Colon (tissue), 2 donors: ENCODE results near the gene OR4Q3.
A peak's percentile ranks its signal among the peaks of the same experiment; 100 is the strongest.
"Not testable (repeated sequence)": the region's sequence is repeated elsewhere in the genome, so short reads cannot be mapped to it uniquely, and the experiment has no call there.

Experiments used
- FAIRE-seq: peaks from 2 replicates; lab custom pipeline; 2012; peaks lifted over from hg19 to GRCh38; lab: Jason Lieb, UNC
- donor health status: control.
- donor health status: control.

OR4Q3 gene

DNA sequence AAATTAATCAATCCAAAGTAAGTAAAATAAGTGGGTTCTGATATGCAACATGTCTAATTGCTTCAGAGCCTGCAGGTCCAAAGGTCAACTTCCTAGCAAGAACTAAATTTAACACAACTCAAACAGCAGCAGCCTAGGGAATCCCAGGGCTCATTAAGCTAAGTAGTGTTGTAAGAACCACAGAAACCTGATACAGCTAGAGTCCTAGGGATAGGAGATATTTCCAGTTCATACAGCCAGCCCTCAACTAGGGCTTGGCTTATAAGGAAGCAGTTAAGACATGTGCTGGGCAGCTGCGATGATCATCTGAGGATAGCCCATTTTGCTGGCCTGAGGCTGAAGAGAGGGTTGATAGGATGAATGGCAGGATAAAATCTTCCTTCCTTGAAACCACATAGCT lies at the start of gene OR4Q3:
Gene OR4Q3 (plus strand): TSS at position 316 of the 400 bp plus-strand sequence.
- no peak for FAIRE-seq

DNA sequence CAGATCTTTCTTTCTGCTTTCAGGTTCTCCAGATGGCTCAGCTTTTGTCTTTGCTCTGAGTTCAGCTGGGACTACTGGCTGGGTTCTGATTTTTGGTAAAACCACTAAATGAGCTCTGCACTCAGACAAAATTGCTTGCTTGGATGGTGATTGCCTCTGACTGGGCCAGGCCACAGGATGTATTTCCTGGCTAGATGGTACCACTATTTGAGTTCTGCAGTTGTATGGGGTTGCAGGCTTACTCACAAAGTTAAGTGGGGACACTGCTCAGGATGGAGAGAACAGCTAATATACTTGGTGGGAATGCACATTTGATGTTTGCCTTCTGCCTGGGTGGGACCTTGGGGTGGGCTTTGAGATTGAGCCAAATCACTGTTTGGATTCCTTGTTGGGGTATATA lies 14.0 kb upstream of the OR4Q3 start:
- FAIRE-seq = no peak

DNA sequence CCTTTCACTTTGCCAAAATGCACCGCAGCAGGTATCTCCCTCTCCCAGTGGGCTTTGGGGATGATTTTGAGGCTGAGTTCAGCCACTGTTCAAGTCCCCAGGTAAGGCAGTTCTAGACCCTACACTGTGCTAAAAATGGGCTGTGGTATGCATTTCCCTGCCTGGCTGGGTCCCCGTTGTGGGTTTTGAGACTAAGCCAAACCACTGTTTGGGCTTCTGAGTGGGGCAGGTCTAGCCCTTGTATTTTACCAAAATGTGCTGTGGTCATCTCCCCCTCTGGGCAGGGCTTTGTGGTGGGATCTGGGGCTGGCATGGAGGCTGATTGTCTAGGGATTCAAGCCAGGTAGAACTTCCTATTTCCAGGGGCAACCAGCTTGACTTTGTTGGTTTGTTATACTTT lies 13.6 kb upstream of the OR4Q3 start:
- FAIRE-seq = no peak

DNA sequence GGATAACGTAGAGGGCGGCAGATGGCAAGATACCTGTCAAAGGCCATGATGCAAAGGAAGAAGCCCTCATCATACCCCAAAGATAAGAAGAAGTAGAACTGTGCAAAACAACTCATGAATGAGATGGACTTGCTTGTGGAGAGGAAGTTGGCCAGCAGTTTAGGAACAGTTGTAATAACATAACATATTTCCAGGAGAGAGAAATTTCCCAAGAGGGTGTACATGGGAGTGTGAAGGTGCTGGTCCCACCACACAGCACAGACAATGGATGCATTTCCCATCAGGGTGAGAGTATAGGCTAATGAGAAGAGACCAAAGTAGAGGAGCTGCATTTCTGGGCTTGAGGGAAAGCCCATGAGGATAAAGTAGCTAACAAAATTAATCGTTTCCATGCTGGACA lies 9.5 kb upstream of the OR4Q3 start:
- FAIRE-seq = not testable (repeated sequence)

DNA sequence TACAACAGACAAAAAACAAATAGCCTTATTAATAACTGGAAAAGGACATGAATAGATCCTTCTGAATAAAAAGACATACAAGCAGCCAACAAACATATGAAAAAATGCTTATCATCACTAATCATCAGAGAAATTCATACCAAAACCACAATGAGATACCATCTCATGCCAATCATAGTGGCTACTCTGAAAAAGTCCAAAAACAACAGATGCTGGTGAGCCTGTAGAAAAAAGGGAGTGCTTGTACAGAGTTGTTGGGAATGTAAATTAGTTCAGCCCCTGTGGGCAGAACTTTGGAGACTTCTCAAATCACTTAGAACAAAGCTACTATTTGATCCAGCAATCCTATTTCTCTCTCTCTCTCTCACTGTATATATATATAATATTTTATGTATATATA lies 8.9 kb downstream of the OR4Q3 start:
- not testable (repeated sequence) for FAIRE-seq

DNA sequence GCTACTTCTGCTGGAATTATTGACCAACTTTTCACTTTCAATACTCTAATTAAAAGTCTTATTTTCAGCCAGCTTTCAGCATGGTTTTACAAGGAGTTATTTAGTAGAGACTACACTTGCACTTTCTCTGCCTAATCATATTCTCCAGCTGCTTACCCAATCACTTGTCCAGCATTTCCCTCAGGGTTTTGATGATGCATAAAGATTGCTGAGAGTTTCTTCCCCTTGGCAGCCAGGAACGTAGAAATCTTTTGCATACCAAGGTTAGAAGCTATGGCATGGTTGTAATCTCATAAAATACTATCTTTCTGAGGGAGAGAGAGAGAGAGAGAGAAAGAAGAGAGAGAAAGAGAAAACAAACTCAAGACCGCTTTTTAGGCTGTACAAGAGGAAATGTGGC lies 10.8 kb downstream of the OR4Q3 start:
- FAIRE-seq = no peak

DNA sequence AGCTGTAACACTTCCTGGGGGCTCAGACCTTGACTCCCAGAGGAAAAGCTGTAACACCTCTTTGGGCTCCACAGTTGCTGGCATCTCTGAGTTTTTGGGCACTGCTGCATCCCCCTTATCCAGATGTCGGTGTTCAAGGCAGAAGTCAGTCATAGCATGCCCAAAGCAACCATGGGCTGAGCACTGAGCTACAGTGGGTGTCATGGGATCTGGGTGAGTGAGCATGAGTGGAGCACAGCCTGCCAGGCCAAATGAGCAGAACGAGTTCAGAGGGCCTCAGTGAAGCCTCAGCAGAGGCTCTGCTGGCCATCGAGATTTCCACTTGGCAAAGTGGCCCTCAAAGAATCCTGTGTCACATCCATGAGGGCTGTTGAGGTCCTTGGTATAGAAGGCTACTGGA lies 28.1 kb downstream of the OR4Q3 start:
- not testable (repeated sequence) for FAIRE-seq

DNA sequence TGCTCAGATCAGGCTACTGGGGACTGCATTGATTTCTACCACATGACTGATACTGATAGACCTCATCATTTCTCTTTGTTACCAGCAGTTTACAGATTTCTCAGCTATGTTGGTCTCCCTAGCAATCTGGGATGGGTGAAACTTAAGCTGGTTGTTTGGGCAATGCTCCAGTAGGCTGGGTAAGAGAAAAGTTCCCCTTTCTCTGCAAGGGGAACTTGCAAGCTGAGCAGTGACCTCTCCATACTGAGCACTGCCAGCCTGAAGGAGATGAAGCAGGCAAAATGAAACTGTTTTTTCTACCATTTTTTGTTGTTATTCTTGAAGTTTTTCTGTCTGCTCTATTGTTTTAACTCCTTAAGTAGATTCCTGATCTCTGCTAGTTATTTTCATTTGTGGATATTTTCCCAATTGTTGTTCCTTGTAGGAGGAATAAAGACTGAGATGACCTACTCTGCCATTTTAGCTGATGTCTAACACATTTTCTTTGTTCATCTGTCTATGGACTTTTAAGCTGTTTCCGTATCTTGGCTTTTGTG lies 28.6 kb downstream of the OR4Q3 start:
- no peak for FAIRE-seq

DNA sequence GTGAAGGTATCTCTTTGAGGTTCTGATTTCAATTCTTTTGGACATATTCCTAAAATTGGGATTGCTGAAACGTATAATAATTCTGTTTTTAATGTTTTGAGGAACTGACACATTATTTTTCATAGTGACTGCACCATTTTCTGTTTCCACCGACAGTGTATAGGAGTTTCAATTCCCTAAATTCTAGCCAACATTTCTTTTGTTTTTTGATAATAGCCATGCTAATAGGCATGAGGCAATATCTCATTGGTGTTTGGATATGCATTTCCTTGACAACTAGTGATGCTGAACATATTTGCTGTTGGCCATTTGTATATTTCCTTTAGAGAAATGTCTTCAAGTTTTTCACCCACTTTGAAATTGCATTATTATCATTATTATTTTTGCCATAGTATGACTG lies 29.1 kb downstream of the OR4Q3 start:
- not testable (repeated sequence) for FAIRE-seq

DNA sequence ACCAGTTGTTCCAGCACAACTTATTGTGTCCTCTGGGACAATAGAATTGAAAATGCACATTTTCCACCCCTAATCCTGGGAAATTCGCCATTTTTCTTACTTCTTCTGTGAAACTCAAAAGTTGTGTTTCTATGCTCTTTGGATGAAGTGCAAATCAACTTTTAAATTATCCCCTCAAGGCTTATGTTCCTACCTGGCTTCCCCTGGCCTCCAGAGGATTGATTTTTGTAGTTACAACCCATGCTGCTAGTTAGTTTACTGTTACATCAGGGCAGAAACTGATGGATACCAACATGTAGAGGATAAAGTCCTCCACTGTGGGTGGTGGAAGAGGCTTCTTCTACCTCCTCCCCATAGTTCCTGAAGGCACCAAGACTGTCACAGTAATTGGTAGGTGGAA lies 29.8 kb downstream of the OR4Q3 start, which contains the start of gene OR4M1:
Gene OR4M1 (plus strand): TSS at position 301 of the 400 bp plus-strand sequence. CDS start 6,819 bp downstream, outside the sequence.
- FAIRE-seq = not testable (repeated sequence)

DNA sequence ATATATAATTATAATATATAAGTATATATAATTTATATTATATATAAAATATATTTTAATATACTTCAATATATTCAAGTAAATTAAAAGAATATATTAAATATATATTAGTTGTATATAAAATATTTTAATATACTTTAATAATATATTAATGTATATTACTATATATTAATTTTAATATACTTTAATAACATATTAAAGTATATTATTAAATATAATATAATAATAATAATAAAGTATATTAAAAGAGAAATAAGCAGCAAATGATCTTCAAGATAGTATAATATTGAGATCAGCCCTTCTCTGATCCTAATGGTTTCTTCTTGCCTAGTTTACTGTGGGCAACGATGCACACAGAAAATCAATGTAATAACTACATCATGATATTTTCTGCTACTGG lies 32.2 kb downstream of the OR4Q3 start:
- peak; percentile 99 for FAIRE-seq

DNA sequence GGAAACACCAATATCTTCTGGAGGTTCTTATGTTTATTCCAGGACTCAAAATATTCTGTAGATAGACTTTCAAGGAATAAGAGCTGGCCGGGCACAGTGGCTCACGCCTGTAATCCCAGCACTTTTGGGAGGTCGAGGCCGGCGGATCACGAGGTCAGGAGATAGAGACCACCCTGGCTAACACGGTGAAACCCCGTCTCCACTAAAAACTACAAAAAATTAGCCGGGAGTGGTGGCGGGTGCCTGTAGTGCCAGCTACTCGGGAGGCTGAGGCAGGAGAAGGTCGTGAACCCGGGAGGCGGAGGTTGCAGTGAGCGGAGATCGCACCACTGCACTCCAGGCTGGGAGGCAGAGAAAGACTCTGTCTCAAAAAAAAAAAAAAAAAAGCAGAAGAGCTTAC lies 42.5 kb downstream of the OR4Q3 start:
- not testable (repeated sequence) for FAIRE-seq

DNA sequence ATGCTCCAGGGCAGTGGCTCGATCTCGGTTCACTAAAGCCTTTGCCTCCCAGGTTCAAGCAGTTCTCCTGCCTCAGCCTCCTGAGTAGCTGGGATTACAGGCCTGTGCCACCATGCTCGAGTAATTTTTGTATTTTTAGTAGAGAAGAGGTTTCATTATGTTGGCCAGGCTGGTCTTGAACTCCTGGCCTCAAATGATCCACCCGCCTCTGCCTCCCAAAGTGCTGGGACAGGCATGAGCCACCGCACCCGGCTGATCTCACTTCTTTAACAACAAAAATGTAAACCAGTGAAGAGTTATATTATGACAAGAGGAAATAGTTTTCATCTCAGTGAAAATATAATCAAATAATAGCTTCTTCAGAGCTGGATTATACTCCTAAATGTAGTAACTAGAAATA lies 43.9 kb downstream of the OR4Q3 start:
- not testable (repeated sequence) for FAIRE-seq

DNA sequence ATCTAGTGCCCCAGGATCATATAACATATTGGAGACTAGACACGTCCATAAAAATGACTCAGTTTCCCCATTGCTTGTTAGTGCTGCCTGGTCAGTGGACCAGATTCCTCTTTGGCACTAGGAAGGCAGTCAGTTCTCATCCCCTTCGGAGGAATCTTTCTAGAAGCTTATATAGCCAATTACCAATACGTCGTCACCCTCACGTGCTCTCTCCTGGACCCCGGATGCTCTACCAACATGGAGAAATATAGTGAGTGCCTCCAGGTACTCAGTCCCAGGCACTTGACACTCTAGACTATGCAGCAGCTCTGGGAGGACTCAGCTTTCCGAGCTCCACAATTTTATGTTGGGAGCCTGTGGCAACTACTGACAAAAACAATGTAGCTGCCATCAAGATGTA lies 44.8 kb downstream of the OR4Q3 start:
- not testable (repeated sequence) for FAIRE-seq

DNA sequence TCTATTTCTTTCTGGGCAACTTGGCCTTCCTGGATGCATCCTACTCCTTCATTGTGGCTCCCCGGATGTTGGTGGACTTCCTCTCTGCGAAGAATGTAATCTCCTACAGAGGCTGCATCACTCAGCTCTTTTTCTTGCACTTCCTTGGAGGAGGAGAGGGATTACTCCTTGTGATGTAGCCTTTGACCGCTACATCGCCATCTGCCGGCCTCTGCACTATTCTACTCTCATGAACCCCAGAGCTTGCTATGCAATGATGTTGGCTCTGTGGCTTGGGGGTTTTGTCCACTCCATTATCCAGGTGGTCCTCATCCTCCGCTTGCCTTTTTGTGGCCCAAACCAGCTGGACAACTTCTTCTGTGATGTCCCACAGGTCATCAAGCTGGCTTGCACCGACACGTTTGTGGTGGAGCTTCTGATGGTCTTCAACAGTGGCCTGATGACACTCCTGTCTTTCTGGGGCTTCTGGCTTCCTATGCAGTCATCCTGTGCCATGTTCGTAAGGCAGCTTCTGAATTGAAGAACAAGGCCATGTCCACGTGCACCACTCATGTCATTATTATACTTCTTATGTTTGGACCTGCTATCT lies 53.2 kb downstream of the OR4Q3 start:
- not testable (repeated sequence) for FAIRE-seq
